ENCODE data around the gene SLC30A1.

The SLC30A1 gene

GRCh38 chr1:211601982-211602670 lies 23.2 kb upstream of the SLC30A1 start:
- no peak for DNase-seq (ENCODE audit: low read depth, low spot score)
- ChIA-PET CTCF (interaction anchor here (1.3 kb wide), 1 partner anchor 87 kb away, joined by 3 read pairs; no protein-coding TSS in a partner anchor), POLR2A (interaction anchor here (1.3 kb wide), 1 partner anchor 23 kb away, joined by 4 read pairs; the partner anchor contains the start of gene SLC30A1)
- no peak overlapping the region for H3K4me3 ChIP-seq (ENCODE audit: low read depth, low read length)
- TF ChIP-seq CTCF (IDR thresholded peaks at IDR 0.05; ENCODE audit: insufficient read depth, low read length, missing control alignments): no peak

GRCh38 chr1:211601159-211601558 lies 22.2 kb upstream of the SLC30A1 start:
- ChIA-PET POLR2A (no interaction called here), CTCF (no interaction called here)
- TF ChIP-seq CTCF (IDR thresholded peaks at IDR 0.05; ENCODE audit: insufficient read depth, low read length, missing control alignments): no peak
- DNase-seq (ENCODE audit: low read depth, low spot score): no peak
- H3K4me3 ChIP-seq (ENCODE audit: low read depth, low read length): no peak overlapping the region

- H3K4me3 ChIP-seq (ENCODE audit: low read depth, low read length): no peak overlapping the region
- no peak for DNase-seq (ENCODE audit: low read depth, low spot score)
- ChIA-PET CTCF (interaction anchor here (1.3 kb wide), 1 partner anchor 11 kb away, joined by 3 read pairs; no protein-coding TSS in a partner anchor), POLR2A (no interaction called here)
- TF ChIP-seq CTCF (IDR thresholded peaks at IDR 0.05; ENCODE audit: insufficient read depth, low read length, missing control alignments): no peak
These were observed 20.3 kb upstream of the SLC30A1 start for GRCh38 chr1:211599250-211599649.

- POLR2A ChIA-PET: no interaction called here
These were observed 19.6 kb upstream of the SLC30A1 start for GRCh38 chr1:211598514-211598913.

GRCh38 chr1:211596418-211597181 lies 17.6 kb upstream of the SLC30A1 start:
- CTCF ChIA-PET: no interaction called here
- no peak overlapping the region for H3K4me3 ChIP-seq (ENCODE audit: low read depth, low read length)
- no peak for DNase-seq (ENCODE audit: low read depth, low spot score)
- TF ChIP-seq CTCF (IDR thresholded peaks at IDR 0.05; ENCODE audit: insufficient read depth, low read length, missing control alignments): no peak
- POLR2A ChIA-PET: no interaction called here

More at GRCh38 chr1:211598514-211598913, 19.6 kb upstream of the SLC30A1 start:
- DNase-seq (ENCODE audit: low read depth, low spot score): no peak
- no peak for TF ChIP-seq CTCF (IDR thresholded peaks at IDR 0.05; ENCODE audit: insufficient read depth, low read length, missing control alignments)
- H3K4me3 ChIP-seq (ENCODE audit: low read depth, low read length): no peak overlapping the region
- CTCF ChIA-PET: no interaction called here

- no peak for TF ChIP-seq CTCF (IDR thresholded peaks at IDR 0.05; ENCODE audit: insufficient read depth, low read length, missing control alignments)
- CTCF ChIA-PET: interaction anchor here (1.0 kb wide), 1 partner anchor 15 kb away, joined by 3 read pairs; no protein-coding TSS in a partner anchor
- POLR2A ChIA-PET: no interaction called here
- no peak for DNase-seq (ENCODE audit: low read depth, low spot score)
- H3K4me3 ChIP-seq (ENCODE audit: low read depth, low read length): no peak overlapping the region
These were observed 16.5 kb upstream of the SLC30A1 start for GRCh38 chr1:211595419-211595818.
